H4 (cell line): ENCODE data around the gene HEXD. TPM values are rescaled to one million over a fixed set of nuclear protein-coding genes. Genes with fewer than 3 reads are reported as not detected.
"Not testable (repeated sequence)": the region's sequence is repeated elsewhere in the genome, so short reads cannot be mapped to it uniquely, and the experiment has no call there.

Experiments used
- DNase-seq: peaks from one replicate; pipeline ENCODE4 v3.0.0-alpha.2; 2015; ENCODE audit warnings: low spot score
- total RNA-seq: library from RNA; depleted of rRNA; stranded (reverse); fragments of >200 nt; shearing (Covaris generic); gene quantifications from 2 replicates; pipeline ENCODE4 v1.2.3, GENCODE V29; 2014; rRNA removed

Gene HEXD
- total RNA-seq, result 6.3 and 8.4 TPM in 2 replicates

DNA sequence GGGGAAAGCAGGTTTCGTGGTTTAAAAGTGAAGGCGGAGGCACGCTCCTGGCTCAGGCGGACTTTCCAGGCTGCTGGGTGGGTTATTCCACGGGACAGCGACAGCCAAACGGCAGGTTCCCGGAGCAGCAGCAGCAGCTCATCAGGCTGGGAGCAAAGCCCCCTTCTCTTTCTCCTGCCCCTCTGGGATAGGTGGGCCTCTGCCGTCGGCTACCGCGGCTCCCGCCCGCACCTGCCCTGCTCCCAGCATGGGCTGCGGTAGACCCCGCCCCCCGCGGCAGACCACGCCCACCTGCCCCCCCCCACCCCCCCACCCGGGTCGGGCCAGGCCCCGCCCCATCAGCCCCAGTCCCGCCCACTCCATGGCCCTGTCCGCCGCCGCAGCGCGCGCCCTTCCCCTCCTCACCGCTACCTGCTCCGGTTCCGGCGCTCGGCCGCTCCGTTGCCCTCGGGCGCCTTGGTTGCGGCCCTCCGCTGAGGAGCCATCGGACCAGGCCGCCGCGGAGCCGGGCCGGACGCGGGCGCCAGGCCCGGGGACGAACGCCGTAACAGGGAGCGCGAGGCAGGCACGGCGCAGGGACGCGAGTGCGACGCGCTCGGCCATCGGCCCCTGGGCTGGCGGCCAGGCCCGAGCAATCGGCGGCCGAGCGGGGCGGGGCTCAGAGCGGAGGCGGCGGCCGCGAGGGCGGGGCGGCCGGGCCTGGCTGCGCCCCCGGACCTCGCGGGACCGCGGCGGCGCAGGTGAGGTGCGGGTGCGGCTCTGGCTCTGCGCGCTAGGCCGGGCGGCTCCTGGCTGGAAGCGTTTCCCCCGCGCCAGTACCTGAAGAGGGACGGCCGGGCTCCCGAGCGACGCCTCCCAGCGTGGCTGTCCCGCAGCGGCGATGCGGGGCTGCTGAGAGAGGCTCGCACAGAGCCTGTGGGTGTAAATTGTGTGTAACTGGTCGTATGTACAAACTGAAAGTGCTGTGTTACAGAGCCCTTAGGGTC lies at the start of gene HEXD, which contains the start of gene OGFOD3:
HEXD (plus strand) TSS at position 347 of the 986 bp plus-strand sequence. CDS start 1,453 bp downstream, outside the sequence.
OGFOD3 (minus strand) TSS at position 586 of the 986 bp plus-strand sequence; CDS start at position 485, 101 bp downstream.
- DNase-seq, result peak; percentile 80

DNA sequence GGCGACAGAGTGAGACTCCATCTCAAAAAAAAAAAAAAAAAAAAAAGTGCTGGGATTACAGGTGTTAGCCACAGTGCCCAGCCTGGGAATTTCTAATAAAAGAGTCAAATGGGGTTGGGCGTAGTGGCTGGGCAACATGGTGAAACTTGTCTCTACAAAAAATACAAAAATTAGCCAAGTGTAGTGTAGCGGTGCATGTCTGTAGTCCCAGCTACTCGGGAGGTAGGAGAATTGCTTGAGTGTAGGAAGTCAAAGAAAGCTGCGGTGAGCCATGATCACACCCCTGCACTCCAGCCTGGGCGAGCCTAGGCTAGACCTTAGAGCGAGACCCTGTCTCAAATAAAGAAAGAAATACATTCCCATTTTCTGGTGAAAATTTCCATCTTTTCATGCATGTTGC lies 48.9 kb upstream of the HEXD start:
- DNase-seq, result no peak

DNA sequence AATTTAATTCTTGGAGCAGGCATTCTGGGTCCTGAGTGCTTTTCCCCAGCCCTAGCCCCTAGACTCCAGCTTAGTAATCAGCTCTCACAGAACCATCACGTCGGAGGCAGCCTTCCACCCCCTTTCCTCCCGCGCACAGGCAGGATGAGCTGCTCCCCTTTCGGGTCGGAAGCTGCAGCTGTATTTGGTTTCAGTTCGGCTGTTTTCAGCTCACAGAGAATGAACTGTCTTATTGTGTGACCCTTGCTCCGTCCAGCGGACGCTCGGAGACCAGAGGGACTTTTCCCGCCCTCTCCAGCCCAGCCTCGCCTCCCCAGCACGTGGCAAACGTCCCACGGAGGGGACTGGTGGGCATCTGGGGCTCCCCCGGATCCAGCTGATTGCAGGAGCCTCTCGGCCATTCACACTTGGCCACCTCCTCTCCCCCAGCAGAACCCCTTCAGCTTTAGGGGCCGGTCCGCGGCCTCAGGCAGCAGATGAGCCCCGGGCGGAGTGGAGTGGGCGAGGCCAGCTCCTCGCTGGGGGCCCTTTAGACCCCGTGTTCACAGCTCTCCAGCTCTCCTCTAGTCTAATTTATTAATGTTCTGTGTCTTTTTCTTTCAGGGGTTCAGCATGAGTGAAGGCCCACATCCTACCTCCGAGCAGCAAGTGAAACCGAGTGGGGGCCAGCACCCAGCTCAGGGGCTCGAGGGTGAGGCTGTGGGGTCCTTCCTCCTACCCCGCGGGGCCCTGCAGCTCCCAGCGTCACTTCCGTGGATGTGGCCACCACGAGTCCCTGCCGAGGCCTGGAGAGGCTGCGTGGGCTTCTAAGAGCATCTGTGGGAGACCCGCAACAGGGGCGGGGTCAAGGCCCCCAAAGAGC lies 47.4 kb upstream of the HEXD start:
- no peak for DNase-seq

DNA sequence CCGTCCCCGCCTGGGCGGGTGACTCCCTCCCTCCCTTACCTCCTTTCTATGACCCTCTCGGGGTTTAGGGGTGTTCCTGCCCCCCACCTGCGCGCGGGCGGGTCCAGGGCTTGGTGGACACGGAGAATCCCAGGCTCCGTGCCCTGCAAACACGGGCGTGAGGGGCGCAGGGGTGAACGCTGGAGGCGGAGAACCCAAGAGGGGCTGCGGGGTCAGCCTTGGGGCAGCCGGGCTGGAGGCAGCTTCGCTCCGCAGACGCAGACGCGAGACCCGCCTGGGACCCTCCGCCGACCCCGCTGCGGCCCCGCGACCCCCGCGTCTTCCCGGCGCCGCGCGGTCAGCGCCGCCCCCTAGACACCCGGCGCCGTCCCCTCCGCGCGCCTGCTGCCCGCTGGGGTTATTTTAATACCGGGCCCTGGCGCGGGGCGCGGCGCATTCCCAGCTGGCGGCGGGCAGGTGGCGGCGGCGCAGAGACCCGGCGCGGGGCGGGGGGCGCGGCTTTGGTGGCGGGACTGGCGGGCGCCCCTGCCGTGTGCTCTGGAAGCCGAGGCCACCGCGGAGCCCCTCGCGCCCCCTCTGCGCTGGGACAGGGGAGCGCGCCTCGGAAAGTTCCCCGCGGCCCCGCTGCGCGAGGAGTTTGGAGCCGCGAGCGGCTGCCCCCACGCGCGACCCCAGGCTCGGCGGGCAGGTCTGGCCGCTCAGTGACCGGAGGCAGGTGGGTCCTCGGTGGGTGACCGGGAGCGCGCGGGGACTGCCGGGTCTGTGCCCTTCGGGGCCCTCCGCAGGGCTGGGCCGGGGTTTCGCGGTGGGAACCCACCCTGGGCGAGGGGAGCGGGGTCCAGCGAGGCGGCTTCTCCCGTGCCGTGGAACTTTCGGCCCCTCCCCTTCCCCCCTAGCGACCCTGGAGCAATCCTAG lies 46.6 kb upstream of the HEXD start, which contains the start of gene UTS2R:
UTS2R (plus strand) TSS at position 433 of the 916 bp plus-strand sequence. CDS start 2,560 bp downstream, outside the sequence.
- no peak for DNase-seq

DNA sequence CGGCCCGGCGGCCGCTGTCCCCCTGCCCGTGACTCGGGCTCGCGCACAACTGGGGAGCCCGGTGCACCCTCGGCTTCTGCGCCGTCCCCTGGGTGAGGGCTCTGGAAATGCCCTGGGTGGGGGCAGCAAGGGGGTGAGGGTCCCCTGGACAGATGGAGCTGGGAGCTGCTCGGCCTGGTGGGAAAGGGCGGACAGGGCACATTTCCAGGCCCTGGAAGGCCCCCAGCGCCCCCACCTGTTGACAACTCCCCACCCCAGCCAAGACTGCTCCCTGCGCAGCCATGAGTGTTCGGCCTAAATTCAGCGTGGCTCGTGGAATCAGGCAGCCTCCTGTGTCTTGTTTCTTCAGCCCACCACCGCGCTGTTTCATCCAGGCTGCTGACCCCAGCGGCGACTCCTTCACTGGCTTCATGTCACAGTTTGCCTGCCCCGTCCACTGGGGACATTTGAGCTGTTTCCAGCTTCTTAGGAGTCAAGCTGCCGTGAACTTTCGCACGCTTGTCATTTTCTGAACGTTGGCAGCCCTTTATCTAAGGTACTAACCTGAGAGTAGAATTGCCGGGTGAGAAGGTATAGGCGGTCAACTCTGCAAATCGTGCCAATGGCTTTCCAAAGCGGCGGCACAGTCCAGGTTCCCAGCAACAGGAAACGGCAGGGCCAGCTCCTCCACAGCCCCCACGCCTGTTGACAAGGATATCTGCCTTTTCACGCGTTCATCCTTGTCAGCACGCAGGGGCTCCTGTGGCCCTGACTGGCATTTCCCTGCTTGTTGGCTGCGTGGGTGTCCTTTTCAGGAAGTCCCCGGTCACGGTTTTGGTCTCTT lies 45.7 kb upstream of the HEXD start:
- no peak for DNase-seq

DNA sequence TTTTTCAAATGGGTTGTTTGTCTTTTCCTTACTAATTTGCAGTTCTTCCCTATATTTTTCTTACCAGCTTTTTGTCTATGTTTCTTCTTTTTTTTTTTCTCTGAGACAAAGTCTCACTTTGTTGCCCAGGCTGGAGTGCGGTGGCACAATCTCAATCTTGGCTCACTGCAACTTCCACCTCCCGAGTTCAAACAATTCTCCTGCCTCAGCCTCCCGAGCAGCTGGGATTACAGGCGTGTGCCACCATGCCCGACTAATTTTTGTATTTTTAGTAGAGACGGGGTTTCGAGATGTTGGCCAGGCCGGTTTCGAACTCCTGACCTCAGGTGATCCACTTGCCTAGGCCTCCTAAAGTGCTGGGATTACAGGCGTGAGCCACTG lies 45.1 kb upstream of the HEXD start:
- not testable (repeated sequence) for DNase-seq

DNA sequence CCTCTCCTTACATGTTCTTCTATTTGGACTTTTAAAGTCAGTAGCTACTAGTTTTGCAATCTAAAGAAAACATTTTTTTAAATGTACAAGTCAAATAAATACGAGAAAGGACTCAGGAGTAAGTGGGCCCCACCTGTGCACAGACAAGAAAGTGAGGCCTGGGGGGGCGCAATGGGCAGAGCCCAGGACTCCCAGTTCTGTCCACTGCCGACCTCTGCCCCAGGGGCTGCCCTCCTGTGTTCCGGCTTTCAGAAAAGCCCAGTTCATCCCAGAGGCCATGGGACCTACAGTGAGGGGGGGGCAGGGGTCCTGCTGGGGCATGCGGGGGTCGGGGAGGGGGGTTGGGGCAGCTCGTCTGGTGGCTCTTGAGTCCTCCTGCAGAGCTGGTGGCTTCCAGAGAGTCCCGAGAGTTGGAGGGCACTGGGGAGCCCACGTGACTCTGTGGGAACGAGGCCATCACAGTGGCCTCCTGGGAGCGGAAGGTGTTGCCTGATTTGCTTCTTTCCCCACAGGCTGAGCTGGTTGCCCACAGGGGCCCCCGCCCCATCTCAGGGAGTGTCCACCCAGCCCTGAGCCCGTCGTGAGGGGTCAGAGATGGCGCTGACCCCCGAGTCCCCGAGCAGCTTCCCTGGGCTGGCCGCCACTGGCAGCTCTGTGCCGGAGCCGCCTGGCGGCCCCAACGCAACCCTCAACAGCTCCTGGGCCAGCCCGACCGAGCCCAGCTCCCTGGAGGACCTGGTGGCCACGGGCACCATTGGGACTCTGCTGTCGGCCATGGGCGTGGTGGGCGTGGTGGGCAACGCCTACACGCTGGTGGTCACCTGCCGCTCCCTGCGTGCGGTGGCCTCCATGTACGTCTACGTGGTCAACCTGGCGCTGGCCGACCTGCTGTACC lies 44.2 kb upstream of the HEXD start:
- no peak for DNase-seq

DNA sequence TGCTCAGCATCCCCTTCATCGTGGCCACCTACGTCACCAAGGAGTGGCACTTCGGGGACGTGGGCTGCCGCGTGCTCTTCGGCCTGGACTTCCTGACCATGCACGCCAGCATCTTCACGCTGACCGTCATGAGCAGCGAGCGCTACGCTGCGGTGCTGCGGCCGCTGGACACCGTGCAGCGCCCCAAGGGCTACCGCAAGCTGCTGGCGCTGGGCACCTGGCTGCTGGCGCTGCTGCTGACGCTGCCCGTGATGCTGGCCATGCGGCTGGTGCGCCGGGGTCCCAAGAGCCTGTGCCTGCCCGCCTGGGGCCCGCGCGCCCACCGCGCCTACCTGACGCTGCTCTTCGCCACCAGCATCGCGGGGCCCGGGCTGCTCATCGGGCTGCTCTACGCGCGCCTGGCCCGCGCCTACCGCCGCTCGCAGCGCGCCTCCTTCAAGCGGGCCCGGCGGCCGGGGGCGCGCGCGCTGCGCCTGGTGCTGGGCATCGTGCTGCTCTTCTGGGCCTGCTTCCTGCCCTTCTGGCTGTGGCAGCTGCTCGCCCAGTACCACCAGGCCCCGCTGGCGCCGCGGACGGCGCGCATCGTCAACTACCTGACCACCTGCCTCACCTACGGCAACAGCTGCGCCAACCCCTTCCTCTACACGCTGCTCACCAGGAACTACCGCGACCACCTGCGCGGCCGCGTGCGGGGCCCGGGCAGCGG lies 43.4 kb upstream of the HEXD start:
- no peak for DNase-seq

DNA sequence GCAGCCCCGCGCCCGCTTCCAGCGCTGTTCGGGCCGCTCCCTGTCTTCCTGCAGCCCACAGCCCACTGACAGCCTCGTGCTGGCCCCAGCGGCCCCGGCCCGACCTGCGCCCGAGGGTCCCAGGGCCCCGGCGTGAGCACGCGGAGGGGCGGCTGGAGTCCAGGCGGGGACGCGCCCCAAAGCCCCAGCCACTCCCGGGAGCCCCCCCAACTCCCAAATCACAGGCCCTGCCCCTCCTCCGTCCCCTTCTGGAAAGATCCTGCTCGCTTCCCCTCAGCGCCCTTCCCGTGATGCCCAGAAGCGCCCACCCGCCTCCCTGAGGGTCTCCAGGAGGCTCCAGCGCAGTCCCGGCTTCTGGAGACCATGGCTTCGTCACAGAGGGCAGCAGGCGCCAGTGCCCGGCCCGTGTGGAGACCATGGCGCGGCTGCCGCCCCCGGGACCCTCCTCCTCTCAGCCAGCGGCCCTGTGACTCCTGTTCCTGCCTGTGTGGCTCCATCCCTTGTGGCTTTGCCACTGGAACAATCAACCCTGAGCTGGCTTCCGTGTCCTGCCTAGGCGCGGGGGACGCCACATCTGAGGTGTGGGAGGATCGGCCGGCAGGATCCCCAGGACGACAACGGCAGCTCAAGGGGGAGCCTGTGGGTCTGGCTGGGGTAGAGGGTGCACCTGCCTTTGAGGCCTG lies 42.6 kb upstream of the HEXD start:
- DNase-seq, result no peak

DNA sequence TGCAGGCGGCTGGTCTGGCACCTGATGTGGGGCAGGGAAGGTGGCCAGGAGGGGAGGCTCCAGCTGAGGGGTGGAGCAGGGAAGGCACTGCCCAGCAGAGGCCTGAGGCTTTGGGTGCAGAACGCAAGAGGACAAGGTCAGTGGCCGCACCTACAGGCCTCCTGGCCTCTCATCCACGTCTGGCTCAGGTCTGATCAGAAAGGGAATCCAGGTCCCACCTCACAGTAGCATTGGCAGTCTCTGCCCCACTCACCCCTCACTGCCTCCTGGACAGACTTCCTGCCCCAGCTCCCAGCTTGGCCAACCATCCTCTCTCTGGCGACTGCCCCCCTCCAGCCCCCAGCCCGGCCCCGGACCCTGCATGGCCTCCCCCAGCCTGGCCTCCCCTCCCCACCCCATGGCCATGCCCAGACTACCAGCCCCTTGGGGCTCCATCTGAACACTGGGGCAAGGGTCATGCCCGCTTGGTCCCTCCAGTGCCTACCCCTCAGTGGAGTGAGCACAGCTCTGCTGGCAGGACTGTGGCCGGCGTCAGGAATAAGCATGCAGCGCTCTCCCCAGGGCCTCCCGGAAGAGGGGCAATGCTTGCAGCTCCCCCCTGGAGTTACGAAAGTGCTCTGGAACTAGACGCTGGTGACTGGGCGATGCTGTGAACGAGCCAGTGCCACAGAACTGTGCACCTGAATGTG lies 42.0 kb upstream of the HEXD start:
- DNase-seq, result no peak

DNA sequence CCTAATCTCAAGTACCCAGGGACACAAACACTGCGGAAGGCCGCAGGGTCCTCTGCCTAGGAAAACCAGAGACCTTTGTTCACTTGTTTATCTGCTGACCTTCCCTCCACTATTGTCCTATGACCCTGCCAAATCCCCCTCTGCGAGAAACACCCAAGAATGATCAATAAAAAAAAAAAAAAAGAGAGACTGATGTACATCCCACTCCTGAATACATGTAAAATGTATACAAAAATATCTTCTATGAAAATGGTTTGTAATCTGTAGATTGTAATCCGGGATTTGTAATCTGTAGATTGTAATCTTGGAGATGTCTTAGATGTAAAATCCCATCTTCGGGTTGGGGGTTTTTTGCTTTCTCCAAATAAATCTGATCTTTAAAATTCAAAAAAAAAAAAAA lies 40.9 kb upstream of the HEXD start:
- not testable (repeated sequence) for DNase-seq

DNA sequence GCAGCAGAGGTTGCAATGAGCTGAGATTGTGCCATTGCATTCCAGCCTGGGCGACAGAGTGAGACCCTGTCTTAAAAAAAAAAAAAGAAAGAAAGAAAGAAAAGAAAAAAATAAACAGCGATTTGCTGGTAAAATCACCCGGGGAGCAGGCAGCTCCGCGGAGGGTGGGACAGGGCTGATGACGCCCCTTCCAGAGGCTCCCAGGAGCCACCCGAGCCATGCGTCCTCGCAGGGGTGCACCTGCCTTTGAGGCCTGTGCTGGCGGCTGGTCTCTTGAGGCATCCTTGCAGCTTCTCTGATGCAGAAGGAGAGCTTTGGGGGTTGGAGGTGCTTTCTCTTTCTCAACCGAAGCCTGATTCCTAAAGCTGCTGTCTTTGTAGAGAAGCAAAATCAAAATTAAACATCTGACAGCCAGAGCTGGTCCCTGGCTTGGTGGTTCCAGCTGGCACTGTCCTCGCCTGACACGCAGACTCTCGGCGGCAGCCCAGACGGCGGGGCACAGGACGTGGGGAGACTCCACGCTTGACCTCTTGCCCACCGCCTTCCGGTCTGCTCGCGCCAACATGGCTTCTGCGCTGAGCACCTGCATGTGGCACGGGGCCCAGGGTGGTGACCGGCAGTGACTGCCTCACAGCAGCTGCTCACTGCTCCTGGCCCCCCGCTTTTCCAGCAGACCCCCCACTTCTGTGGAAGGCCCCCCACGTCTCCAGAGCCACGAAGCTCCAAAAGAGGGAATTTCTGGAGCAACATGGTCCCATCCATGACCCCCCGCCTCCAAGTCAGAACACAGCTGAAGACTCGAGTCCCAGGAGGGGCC lies 40.0 kb upstream of the HEXD start:
- DNase-seq, result no peak

DNA sequence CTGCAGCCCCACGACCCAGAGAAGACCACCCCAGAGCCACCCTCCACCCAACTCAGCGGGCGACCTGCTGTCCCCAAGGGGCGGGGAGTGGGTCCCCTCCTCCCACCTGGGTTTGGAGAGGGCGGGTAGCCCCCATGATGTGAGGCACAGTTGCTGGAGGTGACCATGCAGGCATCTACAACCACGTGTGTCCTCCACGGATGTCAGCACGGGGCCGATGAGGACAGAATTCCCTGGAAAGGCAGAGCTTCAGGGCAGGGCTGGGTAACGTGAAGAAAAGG lies 39.5 kb upstream of the HEXD start:
- no peak for DNase-seq

DNA sequence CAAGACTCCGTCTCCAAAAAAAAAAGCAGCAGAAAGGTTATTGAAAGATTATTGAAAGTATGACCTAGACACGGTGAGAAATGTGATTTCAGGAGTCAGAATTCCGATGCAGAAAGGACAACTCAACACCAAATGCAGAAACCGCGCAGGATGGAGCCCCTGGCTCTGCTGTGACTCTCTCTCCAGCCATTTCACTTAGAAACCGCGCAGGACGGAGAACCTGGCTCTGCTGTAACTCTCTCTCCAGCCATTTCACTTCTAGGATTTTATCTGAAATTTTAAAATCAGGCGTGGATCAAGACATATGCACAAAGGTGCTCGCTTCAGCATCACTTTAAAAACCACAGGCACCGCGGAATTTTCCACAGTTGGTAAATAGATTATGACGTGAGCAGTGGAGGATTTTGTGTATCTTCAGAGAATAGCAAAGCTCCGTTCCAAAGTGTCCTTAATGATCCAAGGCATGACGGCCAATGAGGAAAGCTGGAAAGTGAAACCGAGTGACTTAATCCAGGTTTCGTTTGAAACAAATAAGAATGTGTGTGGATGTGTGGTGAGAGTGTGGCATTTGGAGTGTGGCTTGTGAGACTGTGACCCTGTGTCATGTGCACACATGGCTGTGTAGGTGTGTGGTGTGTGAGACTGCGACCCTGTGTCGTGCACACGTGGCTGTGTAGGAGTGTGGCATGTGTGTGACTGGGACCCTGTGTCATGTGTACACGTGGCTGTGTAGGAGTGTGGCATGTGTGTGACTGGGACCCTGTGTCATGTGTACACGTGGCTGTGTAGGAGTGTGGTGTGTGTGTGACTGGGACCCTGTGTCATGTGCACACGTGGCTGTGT lies 37.1 kb upstream of the HEXD start:
- peak; percentile 57 for DNase-seq

DNA sequence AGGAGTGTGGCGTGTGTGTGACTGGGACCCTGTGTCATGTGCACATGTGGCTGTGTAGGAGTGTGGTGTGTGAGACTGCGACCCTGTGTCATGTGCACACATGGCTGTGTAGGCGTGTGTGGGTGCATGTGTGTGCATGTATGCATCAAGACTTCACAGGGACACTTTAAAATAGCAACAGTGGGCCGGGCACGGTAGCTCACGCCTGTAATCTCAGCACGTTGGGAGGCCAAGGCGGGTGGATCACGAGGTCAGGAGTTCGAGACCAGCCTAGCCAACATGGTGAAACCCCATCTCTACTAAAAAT lies 36.5 kb upstream of the HEXD start:
- DNase-seq, result not testable (repeated sequence)
